ENCODE data around the gene PLEKHN1.

PLEKHN1 gene

DNA sequence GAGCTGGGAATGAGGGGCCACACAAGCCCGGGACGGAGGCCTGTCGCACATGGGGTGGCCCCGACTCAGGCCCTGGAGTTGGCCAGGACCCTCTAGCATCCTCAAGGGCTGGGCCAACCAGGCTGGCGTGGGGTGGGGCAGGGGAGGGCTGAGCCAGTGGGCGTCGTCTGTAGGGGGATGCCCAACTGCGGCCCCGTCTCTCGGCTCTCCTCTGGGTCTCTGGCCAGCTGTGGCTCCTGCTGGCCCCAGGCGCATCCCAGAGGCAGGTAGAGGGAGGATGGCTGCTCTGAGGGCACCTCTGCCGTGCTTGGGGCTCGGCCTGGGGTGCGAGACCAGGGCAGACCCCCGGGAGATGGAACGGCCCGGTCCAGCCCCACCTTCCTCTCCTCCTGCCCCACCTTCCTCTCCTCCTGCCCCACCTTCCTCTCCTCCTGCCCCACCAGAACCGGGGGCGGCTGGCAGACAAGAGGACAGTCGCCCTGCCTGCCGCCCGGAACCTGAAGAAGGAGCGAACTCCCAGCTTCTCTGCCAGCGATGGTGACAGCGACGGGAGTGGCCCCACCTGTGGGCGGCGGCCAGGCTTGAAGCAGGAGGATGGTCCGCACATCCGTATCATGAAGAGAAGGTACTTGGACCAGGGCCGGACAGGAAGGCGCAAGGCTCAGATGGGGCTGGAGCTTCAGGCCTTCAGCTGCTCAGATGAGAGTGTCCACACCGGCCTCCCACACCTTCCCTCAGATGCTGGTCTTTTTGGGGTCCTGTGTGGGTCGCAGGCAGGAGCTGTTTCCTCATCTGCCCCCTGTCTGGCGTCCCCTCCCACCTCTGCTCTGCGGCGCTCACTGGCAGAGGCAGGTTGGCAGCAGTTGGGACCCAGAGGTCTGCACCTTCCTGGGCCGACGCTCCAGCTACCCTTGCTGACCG is 36.3 kb upstream of the PLEKHN1 start:
- in situ Hi-C loops (cut with MboI; ENCODE audit: low sequenced_read_pairs): no loop called here

DNA sequence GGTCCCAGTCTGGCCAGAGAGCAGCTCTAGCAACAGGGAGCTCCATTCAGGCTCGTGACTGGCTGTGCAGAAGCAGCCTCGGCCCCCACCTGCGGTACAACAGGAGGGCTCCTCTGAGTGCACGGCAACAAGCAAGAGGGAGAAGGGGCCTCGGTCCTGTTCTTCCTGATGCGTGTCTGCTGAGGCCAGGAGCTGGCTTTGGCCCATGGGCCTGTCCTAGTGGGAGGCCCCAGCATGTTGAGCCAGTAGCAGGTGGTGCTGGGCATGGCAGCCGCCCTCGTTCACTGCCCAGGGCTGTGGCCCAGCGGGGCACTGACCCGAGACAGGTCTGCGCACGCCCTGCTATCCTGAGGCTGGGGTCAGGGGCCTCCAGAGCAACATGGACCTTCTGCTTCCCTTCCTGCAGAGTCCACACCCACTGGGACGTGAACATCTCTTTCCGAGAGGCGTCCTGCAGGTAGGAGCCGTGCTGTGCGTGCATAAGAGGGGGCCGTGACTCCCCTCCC is 35.6 kb upstream of the PLEKHN1 start:
- in situ Hi-C loops (cut with MboI; ENCODE audit: low sequenced_read_pairs): no loop called here

GRCh38 chr1:931380-932172 is 34.7 kb upstream of the PLEKHN1 start:
- in situ Hi-C loops (cut with MboI; ENCODE audit: low sequenced_read_pairs): no loop called here

DNA sequence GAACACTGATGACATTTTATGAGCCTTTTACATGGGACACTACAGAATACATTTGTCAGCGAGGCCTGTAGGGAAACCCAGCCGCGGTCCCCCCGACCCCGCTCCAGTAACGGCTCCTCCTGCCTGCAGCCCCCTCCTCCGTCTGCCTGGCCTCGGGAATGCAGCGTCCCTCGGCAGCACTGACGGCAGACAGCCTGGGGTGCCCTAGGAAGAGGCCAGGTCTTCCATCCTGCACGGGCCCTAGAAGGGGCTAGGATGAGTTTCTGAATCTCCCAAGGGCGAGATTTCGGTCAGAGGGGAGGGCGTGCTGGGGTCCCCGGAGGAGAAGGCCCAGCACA is 34.1 kb upstream of the PLEKHN1 start:
- in situ Hi-C loops (cut with MboI; ENCODE audit: low sequenced_read_pairs): no loop called here

DNA sequence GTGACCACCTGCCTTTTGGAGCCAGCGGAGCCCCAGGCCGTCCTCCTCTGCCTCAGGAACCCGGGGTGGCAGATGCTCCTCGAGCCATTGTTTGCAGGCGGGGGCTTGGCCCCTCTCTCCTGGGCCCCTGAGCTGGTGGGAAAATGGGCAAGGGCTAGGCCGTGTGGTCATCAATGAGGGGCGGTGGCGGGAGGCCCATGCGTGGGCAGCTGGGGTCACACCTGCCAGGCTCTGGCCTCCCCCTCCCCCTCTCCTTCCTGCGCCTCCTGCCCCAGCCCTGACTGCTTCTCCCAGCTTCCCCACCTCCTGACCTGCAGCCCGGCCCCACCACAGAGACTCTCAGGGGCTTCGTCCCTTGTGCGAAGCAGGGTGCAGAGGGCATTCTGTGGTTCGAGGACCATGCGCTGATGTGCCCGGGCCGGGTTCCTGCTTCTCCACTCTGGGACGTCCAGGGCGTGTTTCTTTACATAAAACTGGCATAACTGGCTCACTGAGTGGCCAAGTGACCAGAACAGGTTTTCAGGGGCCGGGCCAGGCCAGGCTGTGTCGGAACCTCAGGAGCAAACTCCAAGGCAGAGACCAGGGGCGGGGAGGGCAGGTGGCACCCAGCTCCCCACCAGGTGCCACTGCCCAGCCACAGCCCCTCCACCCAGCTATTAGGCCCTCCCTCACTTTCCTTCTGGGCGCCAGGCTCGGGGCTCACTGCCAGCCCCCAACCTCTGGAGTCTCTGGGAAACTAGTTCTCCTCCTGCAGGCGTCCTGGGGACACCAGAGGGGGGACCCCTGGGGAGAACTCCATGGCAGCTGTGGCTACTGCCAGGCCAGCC is 33.3 kb upstream of the PLEKHN1 start:
- in situ Hi-C loops (cut with MboI; ENCODE audit: low sequenced_read_pairs): no loop called here

- in situ Hi-C loops (cut with MboI; ENCODE audit: low sequenced_read_pairs): no loop called here
These were observed 32.7 kb upstream of the PLEKHN1 start for GRCh38 chr1:933603-933940.

- in situ Hi-C loops (cut with MboI; ENCODE audit: low sequenced_read_pairs): no loop called here
These were observed 31.1 kb upstream of the PLEKHN1 start for GRCh38 chr1:934991-935750.

- in situ Hi-C loops (cut with MboI; ENCODE audit: low sequenced_read_pairs): no loop called here
These were observed 30.5 kb upstream of the PLEKHN1 start for GRCh38 chr1:935751-936231.

- in situ Hi-C loops (cut with MboI; ENCODE audit: low sequenced_read_pairs): no loop called here
These were observed 29.7 kb upstream of the PLEKHN1 start for GRCh38 chr1:936348-937264.

DNA sequence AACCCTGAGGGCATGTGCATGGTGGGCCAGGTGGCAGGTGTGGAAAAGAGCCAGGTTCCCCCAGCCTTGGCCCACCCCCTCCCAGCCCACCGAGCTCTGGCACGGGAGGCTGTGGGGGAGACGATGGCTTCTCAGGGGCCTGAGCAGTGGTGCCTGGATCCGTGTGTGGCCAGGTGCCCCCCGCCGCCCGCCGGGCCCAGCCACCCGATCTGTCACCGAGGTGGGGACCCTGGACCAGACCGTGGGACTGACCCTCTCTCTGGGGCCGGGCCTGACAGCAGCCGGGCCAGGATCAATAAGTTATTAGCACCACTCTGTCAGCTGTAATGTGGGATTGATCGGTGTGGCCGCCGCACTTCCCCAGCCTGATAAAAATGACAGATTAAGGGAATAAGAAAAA is 28.8 kb upstream of the PLEKHN1 start:
- in situ Hi-C loops (cut with MboI; ENCODE audit: low sequenced_read_pairs): no loop called here

- in situ Hi-C loops (cut with MboI; ENCODE audit: low sequenced_read_pairs): no loop called here
These were observed 28.1 kb upstream of the PLEKHN1 start for GRCh38 chr1:938088-938683.

DNA sequence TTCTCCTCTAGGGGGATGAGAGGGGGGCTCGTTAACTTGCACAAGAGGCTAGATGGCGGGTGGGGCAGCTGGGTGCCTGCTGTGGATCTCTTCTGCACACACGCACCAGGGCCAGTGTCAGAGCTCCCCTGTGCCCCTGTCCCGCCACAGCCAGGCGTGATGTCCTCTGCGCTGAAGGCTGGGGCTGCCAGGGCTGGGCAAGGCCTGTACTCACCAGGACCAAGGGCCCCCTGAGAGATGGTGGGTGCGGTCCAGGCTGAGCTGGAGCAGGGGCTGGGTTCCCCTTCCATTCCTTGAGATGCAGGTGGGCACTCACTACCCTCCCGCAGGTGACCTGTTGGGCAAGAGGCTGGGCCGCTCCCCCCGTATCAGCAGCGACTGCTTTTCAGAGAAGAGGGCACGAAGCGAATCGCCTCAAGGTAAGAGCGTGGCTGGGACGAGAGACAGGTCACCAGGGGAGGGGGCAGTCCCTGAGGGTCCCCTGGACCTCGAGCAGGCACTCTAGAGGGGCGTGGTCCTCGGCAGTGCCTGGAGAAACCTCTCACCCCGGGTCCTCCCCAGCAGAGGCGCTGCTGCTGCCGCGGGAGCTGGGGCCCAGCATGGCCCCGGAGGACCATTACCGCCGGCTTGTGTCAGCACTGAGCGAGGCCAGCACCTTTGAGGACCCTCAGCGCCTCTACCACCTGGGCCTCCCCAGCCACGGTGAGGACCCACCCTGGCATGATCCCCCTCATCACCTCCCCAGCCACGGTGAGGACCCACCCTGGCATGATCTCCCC is 27.4 kb upstream of the PLEKHN1 start:
- in situ Hi-C loops (cut with MboI; ENCODE audit: low sequenced_read_pairs): no loop called here

DNA sequence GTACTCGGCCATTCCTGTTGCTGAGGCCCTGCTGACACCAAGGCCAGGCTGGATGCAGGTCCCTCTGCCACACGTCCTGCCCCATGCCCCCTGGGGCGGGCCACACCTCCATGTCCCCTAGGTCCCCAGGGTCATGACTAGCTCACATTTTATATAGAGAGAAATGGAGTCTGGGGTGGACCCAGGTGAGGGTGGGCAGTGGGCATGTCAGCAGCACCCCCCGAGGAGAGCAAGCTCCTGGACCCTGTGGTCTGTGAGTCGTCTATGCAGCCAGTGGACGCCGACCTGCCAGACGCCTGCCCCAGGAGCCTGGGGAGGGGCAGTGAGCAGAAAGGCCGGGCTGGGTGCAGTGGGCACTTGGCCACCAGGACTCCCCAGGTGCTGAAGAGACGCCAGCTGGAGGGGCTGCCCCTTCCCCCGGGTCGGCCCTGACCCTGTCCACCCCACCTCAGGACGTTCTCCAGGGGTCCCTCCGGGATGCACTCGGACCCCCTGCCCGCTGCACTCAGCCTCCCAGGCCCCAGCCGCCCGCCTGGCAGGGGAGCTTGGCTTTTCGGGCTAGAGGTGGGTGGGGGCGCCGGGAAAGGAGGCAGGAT is 26.7 kb upstream of the PLEKHN1 start:
- in situ Hi-C loops (cut with MboI; ENCODE audit: low sequenced_read_pairs): no loop called here

- in situ Hi-C loops (cut with MboI; ENCODE audit: low sequenced_read_pairs): no loop called here
These were observed 25.9 kb upstream of the PLEKHN1 start for GRCh38 chr1:940107-941014.

- in situ Hi-C loops (cut with MboI; ENCODE audit: low sequenced_read_pairs): no loop called here
These were observed 25.2 kb upstream of the PLEKHN1 start for GRCh38 chr1:941015-941587.

Measured in HL-60/S4 treated with retinoic acid at 250 ng/mL for 4 days and 3 days (cell line).